Common myeloid progenitor, CD34-positive (primary cell): ENCODE measurements around the gene CDHR1.

Experiments
- CTCF ChIA-PET: fragments of 350-600 bp; sonication (Branson Sonifier 250); formaldehyde crosslinking; loops from one replicate; lab custom pipeline; 2021; ENCODE audit warnings: antibody characterized with exemption; lab: Charles Lee
- POLR2A ChIA-PET: fragments of 350-600 bp; sonication (Branson Sonifier 250); formaldehyde crosslinking; loops from one replicate; lab custom pipeline; 2021; ENCODE audit warnings: antibody characterized with exemption; lab: Charles Lee
- DNase-seq, 3 donors: peaks; one replicate each; pipeline versions ENCODE4 v3.0.0 to v3.0.0-alpha.2; 2013
- H3K27ac ChIP-seq, 2 experiments: 1 replicate in 1 of 2; 2 replicates in 1 of 2; pipeline ENCODE4 v1.7.0; 2013; ENCODE audit warnings: inconsistent platforms in 2 of 2, low read length in 2 of 2, mild to moderate bottlenecking in 2 of 2, low read depth in 1 of 2, moderate library complexity in 1 of 2; ENCODE audit not compliant: severe bottlenecking in 2 of 2, insufficient read depth in 1 of 2, poor library complexity in 1 of 2
- H3K27me3 ChIP-seq, 5 experiments: replicated peaks in 2 of 5; 1 replicate in 3 of 5; 2 replicates in 2 of 5; pipeline versions ENCODE4 v1.6.1 to v1.7.0; 2013; ENCODE audit warnings: low read length in 4 of 5, mild to moderate bottlenecking in 2 of 5, moderate library complexity in 2 of 5, inconsistent platforms in 1 of 5; ENCODE audit not compliant: insufficient read depth in 5 of 5, control insufficient read depth in 4 of 5
- H3K36me3 ChIP-seq, 4 experiments: 1 replicate in 2 of 4; 2 replicates in 2 of 4; pipeline versions ENCODE4 v1.6.1 to v1.7.0; 2013; ENCODE audit warnings: low read length in 3 of 4, control low read depth in 1 of 4, mild to moderate bottlenecking in 1 of 4; ENCODE audit not compliant: control insufficient read depth in 4 of 4, insufficient read depth in 4 of 4
- H3K4me1 ChIP-seq, 4 experiments: 1 replicate in 3 of 4; 2 replicates in 1 of 4; pipeline versions ENCODE4 v1.6.1 to v1.7.1; 2013; ENCODE audit warnings: low read length in 3 of 4, mild to moderate bottlenecking in 3 of 4, control low read depth in 1 of 4, inconsistent platforms in 1 of 4, moderate library complexity in 1 of 4; ENCODE audit not compliant: control insufficient read depth in 4 of 4, insufficient read depth in 4 of 4; ENCODE audit errors: control extremely low read depth in 1 of 4
- H3K4me3 ChIP-seq, 7 experiments: 1 replicate in 4 of 7; 2 replicates in 3 of 7; pipeline versions ENCODE4 v1.5.1 to v1.7.0; 2013; ENCODE audit warnings: mild to moderate bottlenecking in 7 of 7, low read length in 6 of 7, moderate library complexity in 6 of 7, inconsistent platforms in 2 of 7, low read depth in 2 of 7, control low read depth in 1 of 7; ENCODE audit not compliant: insufficient read depth in 4 of 7, control insufficient read depth in 1 of 7; ENCODE audit errors: extremely low read depth in 1 of 7
- H3K9me3 ChIP-seq, 5 experiments: 1 replicate in 4 of 5; 2 replicates in 1 of 5; pipeline versions ENCODE4 v1.6.1 to v1.7.1; 2013; ENCODE audit warnings: low read length in 4 of 5, mild to moderate bottlenecking in 2 of 5, inconsistent platforms in 1 of 5, low read depth in 1 of 5, moderate library complexity in 1 of 5; ENCODE audit not compliant: control insufficient read depth in 4 of 5, insufficient read depth in 2 of 5; ENCODE audit errors: control extremely low read depth in 1 of 5
- WGBS: methylation state at CpG from one replicate; pipeline ENCODE4 v1.1.5; 2013; ENCODE audit not compliant: insufficient coverage; 5-methylcytosine and 5-hydroxymethylcytosine counted together

The CDHR1 gene

DNA sequence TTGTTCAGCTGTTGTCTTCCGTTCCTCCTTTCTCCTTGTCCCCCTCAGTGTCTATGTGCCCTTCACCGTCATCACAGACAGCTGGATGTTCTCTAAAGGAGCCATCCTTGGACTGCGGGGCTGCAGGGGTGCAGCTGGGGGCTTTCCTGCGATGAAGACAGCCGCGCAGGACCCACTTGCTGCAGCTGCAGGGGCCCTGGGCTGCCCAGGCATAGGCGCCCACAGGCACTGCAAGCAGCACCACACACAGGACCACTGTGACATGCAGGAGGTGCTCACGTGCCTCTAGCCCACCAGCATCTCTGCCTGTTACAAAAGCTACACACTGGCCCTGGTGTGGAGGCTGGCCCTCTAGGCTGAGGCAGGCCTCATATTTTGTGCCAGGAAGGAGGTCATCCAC, 27.6 kb downstream of the CDHR1 start:
- H3K4me1 ChIP-seq, result no peaks in the 10 kb centered on the region
- no peak for DNase-seq
- WGBS, result 95% methylated on average over 5 of the region's 8 CpGs
- H3K9me3 ChIP-seq, result peaks cover 0 to 3% (median 0%) of the 10 kb centered on the region in 5 experiments
- peaks cover 0 to 11% (median 0%) of the 10 kb centered on the region in 5 experiments for H3K27me3 ChIP-seq
- ChIA-PET POLR2A (no interaction called here), CTCF (no interaction called here)
- no peak overlapping the region for H3K27ac ChIP-seq
- H3K36me3 ChIP-seq, result no peaks in the 10 kb centered on the region
- no peak overlapping the region for H3K4me3 ChIP-seq

DNA sequence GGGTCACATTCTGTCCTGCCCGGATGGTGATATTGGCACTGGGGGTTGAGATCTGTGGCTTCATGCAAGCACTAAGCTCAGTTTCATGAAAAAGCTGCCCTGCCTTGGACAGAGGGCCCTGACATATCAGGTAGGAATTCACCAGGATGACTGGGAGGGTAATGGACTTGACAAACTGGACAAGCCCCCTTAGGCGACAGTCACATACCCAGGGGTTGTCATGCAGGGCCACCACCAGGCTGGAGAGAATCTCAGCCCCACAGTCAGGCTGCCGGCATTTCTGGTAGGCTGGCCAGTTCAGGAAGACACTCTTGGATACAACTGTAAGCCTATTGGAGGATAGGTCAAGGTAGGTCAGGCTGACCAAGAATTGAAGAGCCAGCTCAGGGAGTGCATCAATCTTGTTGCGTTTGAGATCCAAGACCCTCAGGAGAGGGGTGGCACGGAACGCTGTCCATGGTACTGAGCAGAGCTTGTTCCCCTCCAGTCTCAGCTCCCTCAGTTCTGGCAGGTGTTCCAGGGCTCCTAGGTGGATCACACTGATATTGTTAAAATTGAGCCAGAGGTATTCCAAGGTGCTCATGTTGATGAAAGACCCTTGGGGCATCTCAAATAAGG, 30.2 kb downstream of the CDHR1 start:
- Histone ChIP-seq H3K36me3 (no peaks in the 10 kb centered on the region), H3K27ac (no peak overlapping the region), H3K27me3 (peaks cover 0 to 17% (median 2%) of the 10 kb centered on the region in 5 experiments), H3K4me3 (no peak overlapping the region), H3K4me1 (no peaks in the 10 kb centered on the region), H3K9me3 (no peaks in the 10 kb centered on the region)
- CTCF ChIA-PET, result no interaction called here
- peak in 2 of 3 donors; percentile 32 to 33 for DNase-seq
- POLR2A ChIA-PET, result no interaction called here
- WGBS, result 48% methylated on average over 6 of the region's 6 CpGs

- CTCF ChIA-PET, result interaction anchor here (1.3 kb wide), 1 partner anchor 11 kb away, joined by 5 read pairs; no protein-coding TSS in a partner anchor
- Histone ChIP-seq H3K27ac (no peak within 1 kb of the TSS), H3K36me3 (no peaks in the 10 kb centered on the region), H3K27me3 (peaks cover 0 to 17% (median 4%) of the 10 kb centered on the region in 5 experiments), H3K4me1 (no peaks in the 10 kb centered on the region), H3K9me3 (no peaks in the 10 kb centered on the region), H3K4me3 (no peak within 1 kb of the TSS)
- POLR2A ChIA-PET, result no interaction called here
- DNase-seq, result no peak
- 92% methylated on average over 4 of the region's 6 CpGs for WGBS
Measured at GRCh38 chr10:84225427-84226173, 31.3 kb downstream of the CDHR1 start, which contains the start of gene LRIT2. Gene LRIT2, minus strand, starts transcription at chr10:84225544. Its CDS starts 24 bp downstream, at chr10:84225520.

DNA sequence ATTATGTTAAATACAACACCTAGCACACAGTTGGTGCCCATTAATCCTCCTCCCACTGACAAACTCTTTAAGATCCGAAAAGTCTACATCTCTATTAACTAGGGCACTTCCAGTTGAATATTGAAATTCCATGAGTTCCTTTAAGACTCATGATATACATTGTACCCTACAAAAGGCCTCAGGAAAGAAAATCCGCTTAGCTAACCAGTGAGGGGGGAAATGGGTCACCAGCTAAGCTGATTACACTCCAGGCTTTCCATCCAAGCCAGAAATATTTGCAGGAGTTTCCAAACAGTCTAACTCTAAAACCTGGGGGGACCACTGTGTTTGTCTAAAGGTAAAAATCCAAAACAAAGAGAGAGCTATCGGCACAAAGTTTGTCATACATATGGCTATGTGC, 32.3 kb downstream of the CDHR1 start:
- no peaks in the 10 kb centered on the region for H3K4me1 ChIP-seq
- no peaks in the 10 kb centered on the region for H3K36me3 ChIP-seq
- no peaks in the 10 kb centered on the region for H3K9me3 ChIP-seq
- no peak for DNase-seq
- H3K27me3 ChIP-seq, result peaks cover 0 to 15% (median 6%) of the 10 kb centered on the region in 5 experiments
- no peak overlapping the region for H3K4me3 ChIP-seq
- CTCF ChIA-PET, result interaction anchor here (1.3 kb wide), 1 partner anchor 10 kb away, joined by 5 read pairs; no protein-coding TSS in a partner anchor
- no peak overlapping the region for H3K27ac ChIP-seq
- WGBS, result 86% methylated on average over 3 of the region's 3 CpGs
- POLR2A ChIA-PET, result no interaction called here

DNA sequence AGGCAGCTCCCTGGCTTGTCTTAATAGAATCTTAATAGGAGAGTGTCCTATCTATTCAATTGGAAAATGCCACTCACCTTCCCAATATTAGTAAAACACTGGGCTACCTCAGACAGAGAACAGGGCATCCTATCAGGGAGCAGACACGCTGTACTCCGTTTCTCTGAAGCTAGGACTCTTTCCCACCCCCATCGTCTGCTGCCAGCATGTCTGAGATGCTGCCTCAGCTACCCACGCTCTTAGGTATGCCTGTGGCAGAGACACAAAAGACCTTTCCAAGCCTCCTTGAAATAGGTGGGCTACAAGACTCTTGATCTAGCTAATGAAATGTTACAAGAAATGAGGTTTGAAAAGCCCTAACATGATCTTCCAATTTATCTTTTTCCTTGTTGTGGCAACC, 33.5 kb downstream of the CDHR1 start:
- H3K36me3 ChIP-seq, result no peaks in the 10 kb centered on the region
- CTCF ChIA-PET, result interaction anchor here (1.5 kb wide), 1 partner anchor 10 kb away, joined by 3 read pairs; no protein-coding TSS in a partner anchor
- H3K27me3 ChIP-seq, result peaks cover 0 to 12% (median 6%) of the 10 kb centered on the region in 5 experiments
- no peak overlapping the region for H3K27ac ChIP-seq
- POLR2A ChIA-PET, result no interaction called here
- no peak for DNase-seq
- H3K4me3 ChIP-seq, result no peak overlapping the region
- 83% methylated on average over 4 of the region's 4 CpGs for WGBS
- H3K9me3 ChIP-seq, result no peaks in the 10 kb centered on the region
- H3K4me1 ChIP-seq, result no peaks in the 10 kb centered on the region

GRCh38 chr10:84230359-84230758, 36.0 kb downstream of the CDHR1 start:
- WGBS, result 100% methylated on average over 1 of the region's 1 CpG
- DNase-seq, result no peak
- no peak overlapping the region for H3K27ac ChIP-seq
- H3K4me1 ChIP-seq, result no peaks in the 10 kb centered on the region
- peaks cover 0 to 9% (median 4%) of the 10 kb centered on the region in 5 experiments for H3K27me3 ChIP-seq
- ChIA-PET CTCF (no interaction called here), POLR2A (no interaction called here)
- H3K4me3 ChIP-seq, result no peak overlapping the region
- H3K36me3 ChIP-seq, result no peaks in the 10 kb centered on the region
- no peaks in the 10 kb centered on the region for H3K9me3 ChIP-seq

DNA sequence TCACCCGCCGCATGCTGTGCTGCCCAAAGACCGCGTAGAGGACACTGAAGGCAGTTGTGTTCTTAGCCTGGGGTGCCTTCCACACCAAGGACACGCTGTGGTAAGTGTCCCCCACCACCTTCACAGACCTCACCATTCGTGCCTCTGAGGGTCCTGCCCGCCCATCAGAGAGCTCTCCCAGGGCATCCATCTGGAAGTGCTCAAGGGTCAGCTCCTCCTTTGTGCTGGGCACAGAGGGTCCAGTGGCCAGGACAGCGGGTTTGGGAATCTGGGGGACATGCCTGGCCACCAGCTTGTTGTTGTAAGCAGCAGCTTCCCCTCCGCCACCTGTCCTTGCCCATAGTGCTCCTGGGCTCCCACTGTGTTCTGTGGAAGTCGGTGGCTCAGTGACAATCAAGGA, 38.0 kb downstream of the CDHR1 start:
- Histone ChIP-seq H3K36me3 (no peaks in the 10 kb centered on the region), H3K27me3 (peaks cover 0 to 15% (median 4%) of the 10 kb centered on the region in 5 experiments), H3K9me3 (peaks cover 0 to 2% (median 0%) of the 10 kb centered on the region in 5 experiments), H3K4me1 (no peaks in the 10 kb centered on the region), H3K4me3 (no peak overlapping the region), H3K27ac (no peak overlapping the region)
- ChIA-PET CTCF (interaction anchor here (0.7 kb wide), 1 partner anchor 9 kb away, joined by 4 read pairs; no protein-coding TSS in a partner anchor), POLR2A (no interaction called here)
- WGBS, result 98% methylated on average over 10 of the region's 10 CpGs
- no peak for DNase-seq
